ENCODE measurements around the gene PLD5.
"Not testable (repeated sequence)": the region's sequence is repeated elsewhere in the genome, so short reads cannot be mapped to it uniquely, and the experiment has no call there.

PLD5 gene

GRCh38 chr1:242206994-242207393 lies 317.5 kb downstream of the PLD5 start:
- FAIRE-seq, result no peak

- FAIRE-seq, result no peak
Measured at GRCh38 chr1:242205622-242206489, 318.6 kb downstream of the PLD5 start.

GRCh38 chr1:242203262-242203661 lies 321.2 kb downstream of the PLD5 start:
- no peak for FAIRE-seq

GRCh38 chr1:242201090-242201489 lies 323.4 kb downstream of the PLD5 start:
- FAIRE-seq, result no peak

GRCh38 chr1:242199776-242200458 lies 324.6 kb downstream of the PLD5 start:
- FAIRE-seq, result no peak

- no peak for FAIRE-seq
Measured at GRCh38 chr1:242197907-242198820, 326.3 kb downstream of the PLD5 start.

GRCh38 chr1:242196914-242197313 lies 327.6 kb downstream of the PLD5 start:
- no peak for FAIRE-seq

- FAIRE-seq, result no peak
Measured at GRCh38 chr1:242196101-242196500, 328.4 kb downstream of the PLD5 start.

- FAIRE-seq, result no peak
Measured at GRCh38 chr1:242189591-242189990, 334.9 kb downstream of the PLD5 start.

GRCh38 chr1:242187816-242188215 lies 336.7 kb downstream of the PLD5 start:
- FAIRE-seq, result no peak

- no peak for FAIRE-seq
Measured at GRCh38 chr1:242187171-242187570, 337.3 kb downstream of the PLD5 start.

- no peak for FAIRE-seq
Measured at GRCh38 chr1:242185731-242186130, 338.8 kb downstream of the PLD5 start.

- FAIRE-seq, result no peak
Measured at GRCh38 chr1:242184955-242185354, 339.5 kb downstream of the PLD5 start.

GRCh38 chr1:242179767-242180166 lies 344.7 kb downstream of the PLD5 start:
- FAIRE-seq, result not testable (repeated sequence)

- no peak for FAIRE-seq
Measured at GRCh38 chr1:242178924-242179708, 345.4 kb downstream of the PLD5 start.

GRCh38 chr1:242178436-242178835 lies 346.1 kb downstream of the PLD5 start:
- FAIRE-seq, result no peak

- no peak for FAIRE-seq
Measured at GRCh38 chr1:242162140-242162539, 362.4 kb downstream of the PLD5 start.

- no peak for FAIRE-seq
Measured at GRCh38 chr1:242147096-242147976, 377.2 kb downstream of the PLD5 start.

GRCh38 chr1:242146652-242147051 lies 377.8 kb downstream of the PLD5 start:
- no peak for FAIRE-seq

- FAIRE-seq, result no peak
Measured at GRCh38 chr1:242140836-242141235, 383.7 kb downstream of the PLD5 start.

GRCh38 chr1:242139986-242140385 lies 384.5 kb downstream of the PLD5 start:
- no peak for FAIRE-seq
